ENCODE results near the gene GULP1.

The GULP1 gene

DNA sequence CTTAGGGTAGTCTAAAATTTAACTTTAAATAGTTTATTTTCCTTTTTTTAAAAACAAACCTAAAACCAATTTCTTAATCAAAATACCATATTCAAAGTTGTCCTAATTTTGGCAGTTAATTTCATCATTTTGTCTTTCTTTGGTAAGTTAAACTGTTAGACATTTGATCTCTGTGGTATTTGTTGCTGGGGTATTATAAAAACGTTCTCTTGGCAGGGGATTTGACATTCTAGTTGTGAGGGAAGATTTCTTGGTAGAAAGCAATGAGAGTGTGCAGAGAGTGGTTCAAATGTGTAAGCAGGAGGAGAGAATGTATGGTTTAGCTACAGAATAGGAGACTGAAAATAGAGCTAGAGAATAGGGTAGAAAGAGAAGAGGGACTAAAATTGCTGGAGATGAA is 14.6 kb downstream of the GULP1 start:
- no peak for TF ChIP-seq TAF1 (IDR thresholded peaks at IDR 0.05; ENCODE audit: low read depth)

DNA sequence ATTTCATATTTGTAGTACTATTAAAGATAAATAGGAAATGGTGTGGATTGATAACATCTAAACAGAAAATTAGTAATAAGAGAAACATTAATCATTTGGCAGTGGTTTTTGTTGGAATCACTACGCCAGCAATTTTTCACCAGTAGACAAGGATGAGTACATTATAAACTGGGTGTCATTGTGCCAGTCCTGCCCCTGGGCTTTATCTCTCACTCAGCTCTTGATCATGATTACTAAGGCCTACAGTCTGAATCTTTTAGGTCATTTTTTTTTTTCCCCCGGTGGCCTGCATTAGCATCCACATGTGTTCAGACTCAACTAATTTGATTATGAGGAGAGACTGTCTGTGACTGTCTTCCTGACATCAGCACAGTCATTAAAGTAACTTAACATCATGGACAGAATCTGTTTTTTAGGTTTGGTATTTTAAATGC is 16.2 kb downstream of the GULP1 start:
- TF ChIP-seq YY1 (IDR thresholded peaks at IDR 0.05; ENCODE audit: low read depth) = no peak
- TF ChIP-seq, protein P1, sequence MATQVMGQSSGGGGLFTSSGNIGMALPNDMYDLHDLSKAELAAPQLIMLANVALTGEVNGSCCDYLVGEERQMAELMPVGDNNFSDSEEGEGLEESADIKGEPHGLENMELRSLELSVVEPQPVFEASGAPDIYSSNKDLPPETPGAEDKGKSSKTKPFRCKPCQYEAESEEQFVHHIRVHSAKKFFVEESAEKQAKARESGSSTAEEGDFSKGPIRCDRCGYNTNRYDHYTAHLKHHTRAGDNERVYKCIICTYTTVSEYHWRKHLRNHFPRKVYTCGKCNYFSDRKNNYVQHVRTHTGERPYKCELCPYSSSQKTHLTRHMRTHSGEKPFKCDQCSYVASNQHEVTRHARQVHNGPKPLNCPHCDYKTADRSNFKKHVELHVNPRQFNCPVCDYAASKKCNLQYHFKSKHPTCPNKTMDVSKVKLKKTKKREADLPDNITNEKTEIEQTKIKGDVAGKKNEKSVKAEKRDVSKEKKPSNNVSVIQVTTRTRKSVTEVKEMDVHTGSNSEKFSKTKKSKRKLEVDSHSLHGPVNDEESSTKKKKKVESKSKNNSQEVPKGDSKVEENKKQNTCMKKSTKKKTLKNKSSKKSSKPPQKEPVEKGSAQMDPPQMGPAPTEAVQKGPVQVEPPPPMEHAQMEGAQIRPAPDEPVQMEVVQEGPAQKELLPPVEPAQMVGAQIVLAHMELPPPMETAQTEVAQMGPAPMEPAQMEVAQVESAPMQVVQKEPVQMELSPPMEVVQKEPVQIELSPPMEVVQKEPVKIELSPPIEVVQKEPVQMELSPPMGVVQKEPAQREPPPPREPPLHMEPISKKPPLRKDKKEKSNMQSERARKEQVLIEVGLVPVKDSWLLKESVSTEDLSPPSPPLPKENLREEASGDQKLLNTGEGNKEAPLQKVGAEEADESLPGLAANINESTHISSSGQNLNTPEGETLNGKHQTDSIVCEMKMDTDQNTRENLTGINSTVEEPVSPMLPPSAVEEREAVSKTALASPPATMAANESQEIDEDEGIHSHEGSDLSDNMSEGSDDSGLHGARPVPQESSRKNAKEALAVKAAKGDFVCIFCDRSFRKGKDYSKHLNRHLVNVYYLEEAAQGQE (IDR thresholded peaks at IDR 0.05; ENCODE audit: low read depth) = no peak
- TF ChIP-seq FOXM1 (IDR thresholded peaks at IDR 0.05; ENCODE audit: borderline replicate concordance, low read depth) = no peak
- no peak for TF ChIP-seq TEAD4 (IDR thresholded peaks at IDR 0.05)
- no peak for TF ChIP-seq EP300 (IDR thresholded peaks at IDR 0.05; ENCODE audit: borderline replicate concordance)
- TF ChIP-seq, protein P2, sequence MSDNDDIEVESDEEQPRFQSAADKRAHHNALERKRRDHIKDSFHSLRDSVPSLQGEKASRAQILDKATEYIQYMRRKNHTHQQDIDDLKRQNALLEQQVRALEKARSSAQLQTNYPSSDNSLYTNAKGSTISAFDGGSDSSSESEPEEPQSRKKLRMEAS (IDR thresholded peaks at IDR 0.05) = no peak
- no peak for TF ChIP-seq EGR1 (IDR thresholded peaks at IDR 0.05)
- no peak for TF ChIP-seq CREB1 (IDR thresholded peaks at IDR 0.05; ENCODE audit: low read depth)
- TF ChIP-seq TCF12 (IDR thresholded peaks at IDR 0.05; ENCODE audit: low read depth) = no peak
- TF ChIP-seq CEBPB (IDR thresholded peaks at IDR 0.05) = no peak
- no peak for TF ChIP-seq TAF1 (IDR thresholded peaks at IDR 0.05; ENCODE audit: low read depth)
- TF ChIP-seq NFIC (IDR thresholded peaks at IDR 0.05) = no peak
- TF ChIP-seq, protein P3, sequence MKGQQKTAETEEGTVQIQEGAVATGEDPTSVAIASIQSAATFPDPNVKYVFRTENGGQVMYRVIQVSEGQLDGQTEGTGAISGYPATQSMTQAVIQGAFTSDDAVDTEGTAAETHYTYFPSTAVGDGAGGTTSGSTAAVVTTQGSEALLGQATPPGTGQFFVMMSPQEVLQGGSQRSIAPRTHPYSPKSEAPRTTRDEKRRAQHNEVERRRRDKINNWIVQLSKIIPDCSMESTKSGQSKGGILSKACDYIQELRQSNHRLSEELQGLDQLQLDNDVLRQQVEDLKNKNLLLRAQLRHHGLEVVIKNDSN (IDR thresholded peaks at IDR 0.05) = no peak
- TF ChIP-seq RAD21 (IDR thresholded peaks at IDR 0.05; ENCODE audit: low read depth) = no peak

DNA sequence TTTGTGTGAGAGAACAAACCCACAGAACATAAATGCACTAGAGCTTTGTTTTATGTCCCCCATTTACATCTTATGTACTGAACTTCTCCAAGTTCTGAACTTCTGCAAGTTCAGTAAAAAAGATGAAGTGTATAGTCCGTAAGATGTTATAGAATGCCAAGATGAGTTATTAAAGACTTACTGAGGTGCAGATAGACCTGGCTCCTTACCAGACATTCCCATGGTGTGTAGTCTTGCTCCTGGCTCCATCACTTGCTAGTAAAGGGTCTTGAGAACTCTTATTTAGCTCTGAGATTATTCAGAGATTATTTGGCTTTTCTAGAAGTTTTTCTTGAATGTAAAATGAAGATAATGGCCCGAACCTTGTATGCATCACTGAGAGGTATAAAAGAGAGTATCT is 16.8 kb downstream of the GULP1 start:
- TF ChIP-seq EP300 (IDR thresholded peaks at IDR 0.05; ENCODE audit: borderline replicate concordance) (no peak), CREB1 (IDR thresholded peaks at IDR 0.05; ENCODE audit: low read depth) (no peak), CEBPB (IDR thresholded peaks at IDR 0.05) (no peak), TAF1 (IDR thresholded peaks at IDR 0.05; ENCODE audit: low read depth) (no peak), TCF12 (IDR thresholded peaks at IDR 0.05; ENCODE audit: low read depth) (no peak)
- TF ChIP-seq, protein P2 (IDR thresholded peaks at IDR 0.05) = no peak

DNA sequence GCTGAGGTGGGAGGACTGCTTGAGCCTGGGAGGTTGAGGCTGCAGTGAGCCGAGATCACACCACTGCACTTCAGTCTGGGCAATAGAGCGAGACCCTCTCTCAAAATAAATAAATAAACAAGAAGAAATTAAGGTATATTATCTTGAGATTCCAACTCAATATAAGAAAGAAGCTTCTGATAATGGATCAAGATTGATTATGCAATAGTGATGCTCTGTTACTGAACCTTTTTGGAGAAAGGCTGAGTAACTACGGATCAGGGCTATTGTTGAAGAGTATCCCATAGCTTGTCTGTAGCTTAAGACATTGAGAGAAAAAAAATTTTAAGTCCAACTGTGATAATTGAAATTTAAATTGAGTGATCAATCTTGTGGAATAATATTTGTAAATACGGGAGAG is 17.7 kb downstream of the GULP1 start:
- TF ChIP-seq TCF12 (IDR thresholded peaks at IDR 0.05; ENCODE audit: low read depth) = no peak
- no peak for TF ChIP-seq ZBTB7A (IDR thresholded peaks at IDR 0.05; ENCODE audit: low read depth)
- no peak for TF ChIP-seq EGR1 (IDR thresholded peaks at IDR 0.05)
- TF ChIP-seq CREB1 (IDR thresholded peaks at IDR 0.05; ENCODE audit: low read depth) = no peak
- TF ChIP-seq, protein P1 (IDR thresholded peaks at IDR 0.05; ENCODE audit: low read depth) = no peak
- TF ChIP-seq CEBPB (IDR thresholded peaks at IDR 0.05) = no peak
- TF ChIP-seq YY1 (IDR thresholded peaks at IDR 0.05; ENCODE audit: low read depth) = no peak
- no peak for TF ChIP-seq TEAD4 (IDR thresholded peaks at IDR 0.05)
- TF ChIP-seq, protein P2 (IDR thresholded peaks at IDR 0.05) = no peak
- TF ChIP-seq NFIC (IDR thresholded peaks at IDR 0.05) = no peak
- TF ChIP-seq, protein P3 (IDR thresholded peaks at IDR 0.05) = no peak
- no peak for TF ChIP-seq RAD21 (IDR thresholded peaks at IDR 0.05; ENCODE audit: low read depth)
- TF ChIP-seq EP300 (IDR thresholded peaks at IDR 0.05; ENCODE audit: borderline replicate concordance) = no peak
- TF ChIP-seq FOXM1 (IDR thresholded peaks at IDR 0.05; ENCODE audit: borderline replicate concordance, low read depth) = no peak
- no peak for TF ChIP-seq TAF1 (IDR thresholded peaks at IDR 0.05; ENCODE audit: low read depth)

DNA sequence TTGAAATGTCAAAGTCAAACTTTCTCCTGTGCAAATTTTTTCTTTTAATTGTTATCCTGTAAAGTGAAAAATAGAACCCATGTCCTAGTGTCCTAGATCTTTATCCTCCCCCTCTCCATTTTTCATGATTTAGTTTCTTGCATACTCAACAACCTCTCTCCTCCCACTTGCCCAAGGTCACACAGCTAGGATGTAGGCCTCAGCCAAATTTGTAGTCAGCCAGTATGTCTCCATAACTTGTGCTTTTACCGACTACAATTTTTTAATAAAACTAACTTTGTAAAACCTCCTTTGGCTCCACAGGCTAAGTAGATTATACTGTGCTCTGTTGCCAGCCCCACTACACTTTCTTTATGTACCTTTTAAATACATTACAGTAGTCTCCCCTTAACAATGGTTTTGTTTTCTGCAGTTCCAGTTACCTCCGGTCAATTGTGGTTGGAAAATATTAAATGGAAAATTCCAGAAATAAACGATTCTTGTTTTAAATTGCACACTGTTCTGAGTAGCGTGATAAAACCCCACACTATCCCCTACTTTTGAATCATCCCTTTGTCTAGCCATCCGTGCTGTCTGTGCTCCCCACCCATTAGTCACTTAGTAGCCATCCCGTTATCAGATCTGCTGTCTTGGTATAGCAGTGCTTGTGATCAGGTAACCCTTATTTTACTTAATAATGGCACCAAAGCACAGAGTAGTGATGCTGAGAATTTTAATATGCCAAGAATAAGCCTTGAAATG is 22.8 kb downstream of the GULP1 start:
- no peak for TF ChIP-seq CEBPB (IDR thresholded peaks at IDR 0.05)

DNA sequence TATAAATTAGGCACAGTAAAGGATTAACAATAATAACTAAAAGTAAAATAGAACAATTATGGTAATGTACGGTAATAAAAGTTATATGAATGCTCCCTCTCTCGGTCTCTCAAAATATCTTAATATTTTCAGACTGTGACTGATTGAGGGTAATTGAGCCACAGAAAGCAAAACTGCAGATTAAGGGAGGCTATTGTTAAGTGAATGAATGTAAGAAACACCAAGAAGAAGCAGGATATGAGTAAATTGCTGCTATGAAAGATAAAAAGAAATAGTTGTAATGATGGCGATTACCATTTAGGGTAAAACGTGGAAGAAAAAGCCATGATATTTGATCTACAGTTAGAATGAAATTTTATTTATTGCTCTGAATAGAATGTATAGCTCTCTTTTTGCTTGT is 24.1 kb downstream of the GULP1 start:
- TF ChIP-seq CEBPB (IDR thresholded peaks at IDR 0.05) (no peak), TAF1 (IDR thresholded peaks at IDR 0.05; ENCODE audit: low read depth) (no peak), FOXM1 (IDR thresholded peaks at IDR 0.05; ENCODE audit: borderline replicate concordance, low read depth) (no peak), CREB1 (IDR thresholded peaks at IDR 0.05; ENCODE audit: low read depth) (no peak), YY1 (IDR thresholded peaks at IDR 0.05; ENCODE audit: low read depth) (no peak), RAD21 (IDR thresholded peaks at IDR 0.05; ENCODE audit: low read depth) (no peak), TCF12 (IDR thresholded peaks at IDR 0.05; ENCODE audit: low read depth) (no peak), EGR1 (IDR thresholded peaks at IDR 0.05) (no peak), ZBTB7A (IDR thresholded peaks at IDR 0.05; ENCODE audit: low read depth) (no peak), TEAD4 (IDR thresholded peaks at IDR 0.05) (no peak), NFIC (IDR thresholded peaks at IDR 0.05) (no peak), EP300 (IDR thresholded peaks at IDR 0.05; ENCODE audit: borderline replicate concordance) (no peak)
- TF ChIP-seq, protein P3 (IDR thresholded peaks at IDR 0.05) = no peak
- TF ChIP-seq, protein P2 (IDR thresholded peaks at IDR 0.05) = no peak
- TF ChIP-seq, protein P1 (IDR thresholded peaks at IDR 0.05; ENCODE audit: low read depth) = no peak

All from Ishikawa (cell line).